ENCODE results near the gene ACADM. TPM values are rescaled to one million over a fixed set of nuclear protein-coding genes. Genes with fewer than 3 reads are reported as not detected.

The ACADM gene
- total and polyA plus RNA-seq, 2 donors (not counting 3 experiments of a cell fraction or from before 2014, with no cell fraction given): 10.8 to 32.5 TPM

DNA sequence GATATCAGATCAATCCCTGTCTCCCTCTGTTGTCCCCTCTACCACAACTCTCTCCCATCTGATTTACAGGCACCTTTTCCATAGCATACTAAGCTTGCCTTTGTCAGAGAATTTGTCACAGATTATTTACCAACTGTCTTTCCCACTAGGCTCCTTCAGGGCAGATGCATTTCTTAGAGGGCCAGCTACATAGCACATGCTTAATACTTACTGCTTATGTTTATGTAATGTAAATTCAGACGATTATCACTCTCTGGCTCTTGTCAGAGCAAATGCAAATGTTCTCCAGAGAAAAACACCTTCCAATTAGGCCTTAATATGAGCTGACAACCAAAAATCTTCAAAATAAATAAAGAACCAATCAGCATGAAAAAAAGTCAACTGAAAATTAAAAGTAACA lies 46.3 kb downstream of the ACADM start:
- ChIA-PET POLR2A (no interaction called here), CTCF (interaction anchor here (0.6 kb wide), 1 partner anchor 42 kb away, joined by 3 read pairs; no protein-coding TSS in a partner anchor)
- BruUV-seq (replicated peaks): no TSS peak
- Histone ChIP-seq H3K4me1 (ENCODE audit: control insufficient read depth, extremely low read depth, insufficient read depth, low read length) (peaks cover 9% of the 10 kb centered on the region), H3K9me1 (replicated peaks; ENCODE audit: control insufficient read depth, extremely low read depth, insufficient read depth, low read length) (no peaks in the 10 kb centered on the region), H3K79me2 (ENCODE audit: control insufficient read depth, insufficient read depth, low read length) (no peaks in the 10 kb centered on the region), H2AFZ (ENCODE audit: low read depth, low read length) (no peak overlapping the region), H3K4me2 (ENCODE audit: insufficient read depth, low read length) (no peak overlapping the region), H3K9me3 (replicated peaks; ENCODE audit: control insufficient read depth, insufficient read depth, low read length) (no peaks in the 10 kb centered on the region), H3K4me3 (replicated peaks in 1 of 3; ENCODE audit: insufficient read depth in 1 of 3, low read depth in 1 of 3, low read length in 3 of 3) (no peak overlapping the region), H3K36me3 (ENCODE audit: control insufficient read depth in 2 of 2, extremely low read depth in 1 of 2, insufficient read depth in 2 of 2, low read length in 2 of 2) (no peaks in the 10 kb centered on the region), H4K20me1 (replicated peaks; ENCODE audit: control insufficient read depth, extremely low read depth, insufficient read depth, low read length) (no peaks in the 10 kb centered on the region), H3K27me3 (ENCODE audit: control insufficient read depth in 2 of 2, insufficient read depth in 2 of 2, low read length in 2 of 2) (no peaks in the 10 kb centered on the region), H3K27ac (ENCODE audit: insufficient read depth, low read depth, low read length) (no peak overlapping the region), H3K9ac (replicated peaks; ENCODE audit: extremely low read depth, insufficient read depth, low read length) (no peak overlapping the region)
- dilution Hi-C loops (cut with MboI; ENCODE audit: extremely low pct_ligation_motif_present, low sequenced_read_pairs) (no loop called here), intact Hi-C loops (cut with micrococcal nuclease) (no loop called here)
- no peak for TF ChIP-seq POLR2AphosphoS5 (IDR thresholded peaks at IDR 0.05; ENCODE audit: insufficient read depth, low read depth, low read length)
- no peak for TF ChIP-seq MAX (IDR thresholded peaks at IDR 0.05; ENCODE audit: insufficient read depth, insufficient read length)
- no peak for TF ChIP-seq GATA2 (IDR thresholded peaks at IDR 0.05; ENCODE audit: insufficient read depth, insufficient read length, low read depth, low read length)
- TF ChIP-seq FOS (IDR thresholded peaks at IDR 0.05; ENCODE audit: borderline replicate concordance, insufficient read depth, low read length): no peak
- TF ChIP-seq, protein P1, sequence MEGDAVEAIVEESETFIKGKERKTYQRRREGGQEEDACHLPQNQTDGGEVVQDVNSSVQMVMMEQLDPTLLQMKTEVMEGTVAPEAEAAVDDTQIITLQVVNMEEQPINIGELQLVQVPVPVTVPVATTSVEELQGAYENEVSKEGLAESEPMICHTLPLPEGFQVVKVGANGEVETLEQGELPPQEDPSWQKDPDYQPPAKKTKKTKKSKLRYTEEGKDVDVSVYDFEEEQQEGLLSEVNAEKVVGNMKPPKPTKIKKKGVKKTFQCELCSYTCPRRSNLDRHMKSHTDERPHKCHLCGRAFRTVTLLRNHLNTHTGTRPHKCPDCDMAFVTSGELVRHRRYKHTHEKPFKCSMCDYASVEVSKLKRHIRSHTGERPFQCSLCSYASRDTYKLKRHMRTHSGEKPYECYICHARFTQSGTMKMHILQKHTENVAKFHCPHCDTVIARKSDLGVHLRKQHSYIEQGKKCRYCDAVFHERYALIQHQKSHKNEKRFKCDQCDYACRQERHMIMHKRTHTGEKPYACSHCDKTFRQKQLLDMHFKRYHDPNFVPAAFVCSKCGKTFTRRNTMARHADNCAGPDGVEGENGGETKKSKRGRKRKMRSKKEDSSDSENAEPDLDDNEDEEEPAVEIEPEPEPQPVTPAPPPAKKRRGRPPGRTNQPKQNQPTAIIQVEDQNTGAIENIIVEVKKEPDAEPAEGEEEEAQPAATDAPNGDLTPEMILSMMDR (IDR thresholded peaks at IDR 0.05; ENCODE audit: extremely low read depth in 1 of 2, insufficient read depth in 1 of 2, low read depth in 1 of 2, low read length in 2 of 2): no peak
- no peak for TF ChIP-seq POLR2A (IDR thresholded peaks at IDR 0.05; ENCODE audit: low read depth, low read length)
- TF ChIP-seq EZH2 (IDR thresholded peaks at IDR 0.05; ENCODE audit: borderline replicate concordance, low read depth, low read length, severe bottlenecking): no peak
- TF ChIP-seq JUN (IDR thresholded peaks at IDR 0.05; ENCODE audit: borderline replicate concordance, insufficient read depth, insufficient read length, low read depth): no peak
- TF ChIP-seq MYC (IDR thresholded peaks at IDR 0.05; ENCODE audit: low read depth, low read length): no peak
- FAIRE-seq (peak; percentile 38), DNase-seq (ENCODE audit: low read depth, low spot score) (no peak)

All from endothelial cell of umbilical vein (primary cell).